ENCODE data around the gene CNTD1. TPM values are rescaled to one million over a fixed set of nuclear protein-coding genes. Genes with fewer than 3 reads are reported as not detected.
"Not testable (repeated sequence)": the region's sequence is repeated elsewhere in the genome, so short reads cannot be mapped to it uniquely, and the experiment has no call there.

CNTD1 gene
- total RNA-seq, 1 donor from 2014 or later, result not detected

- no peaks in the 10 kb centered on the region for H3K36me3 ChIP-seq
- peak overlapping the region; percentile 56 for H3K4me3 ChIP-seq
- no peak for TF ChIP-seq CTCF (IDR thresholded peaks at IDR 0.05; ENCODE audit: borderline replicate concordance)
- peaks cover 13% of the 10 kb centered on the region for H3K27me3 ChIP-seq (ENCODE audit: low read depth)
- intact Hi-C loops (cut with micrococcal nuclease), result no loop called here
- peak overlapping the region; percentile 52 for H3K27ac ChIP-seq (replicated peaks)
- peaks cover 16% of the 10 kb centered on the region for H3K4me1 ChIP-seq
- no peak for DNase-seq
- no peaks in the 10 kb centered on the region for H3K9me3 ChIP-seq (replicated peaks)
These were observed 53.7 kb downstream of the CNTD1 start for GRCh38 chr17:42852351-42852750.

GRCh38 chr17:42853004-42853403 lies 54.3 kb downstream of the CNTD1 start:
- intact Hi-C loops (cut with micrococcal nuclease), result no loop called here
- H3K4me1 ChIP-seq, result peaks cover 14% of the 10 kb centered on the region
- DNase-seq, result no peak
- H3K9me3 ChIP-seq (replicated peaks), result no peaks in the 10 kb centered on the region
- peak overlapping the region; percentile 52 for H3K27ac ChIP-seq (replicated peaks)
- no peaks in the 10 kb centered on the region for H3K36me3 ChIP-seq
- H3K27me3 ChIP-seq (ENCODE audit: low read depth), result peaks cover 13% of the 10 kb centered on the region
- H3K4me3 ChIP-seq, result peak overlapping the region; percentile 56
- no peak for TF ChIP-seq CTCF (IDR thresholded peaks at IDR 0.05; ENCODE audit: borderline replicate concordance)

GRCh38 chr17:42853597-42853967 lies 54.9 kb downstream of the CNTD1 start:
- intact Hi-C loops (cut with micrococcal nuclease), result no loop called here
- TF ChIP-seq CTCF (IDR thresholded peaks at IDR 0.05; ENCODE audit: borderline replicate concordance), result no peak
- peaks cover 14% of the 10 kb centered on the region for H3K4me1 ChIP-seq
- no peaks in the 10 kb centered on the region for H3K9me3 ChIP-seq (replicated peaks)
- peak overlapping the region; percentile 52 for H3K27ac ChIP-seq (replicated peaks)
- peaks cover 13% of the 10 kb centered on the region for H3K27me3 ChIP-seq (ENCODE audit: low read depth)
- H3K36me3 ChIP-seq, result no peaks in the 10 kb centered on the region
- no peak for DNase-seq
- peak overlapping the region; percentile 56 for H3K4me3 ChIP-seq

GRCh38 chr17:42853968-42854790 lies 55.5 kb downstream of the CNTD1 start:
- peaks cover 14% of the 10 kb centered on the region for H3K4me1 ChIP-seq
- DNase-seq, result no peak
- peaks cover 13% of the 10 kb centered on the region for H3K27me3 ChIP-seq (ENCODE audit: low read depth)
- no peak for TF ChIP-seq CTCF (IDR thresholded peaks at IDR 0.05; ENCODE audit: borderline replicate concordance)
- no peaks in the 10 kb centered on the region for H3K36me3 ChIP-seq
- no peaks in the 10 kb centered on the region for H3K9me3 ChIP-seq (replicated peaks)
- H3K4me3 ChIP-seq, result peak overlapping the region; percentile 56
- H3K27ac ChIP-seq (replicated peaks), result peak overlapping the region; percentile 52
- intact Hi-C loops (cut with micrococcal nuclease), result no loop called here

GRCh38 chr17:42855048-42855596 lies 56.5 kb downstream of the CNTD1 start:
- no peak overlapping the region for H3K27ac ChIP-seq (replicated peaks)
- H3K27me3 ChIP-seq (ENCODE audit: low read depth), result peaks cover 13% of the 10 kb centered on the region
- DNase-seq, result no peak
- no peak for TF ChIP-seq CTCF (IDR thresholded peaks at IDR 0.05; ENCODE audit: borderline replicate concordance)
- H3K4me3 ChIP-seq, result no peak overlapping the region
- no peaks in the 10 kb centered on the region for H3K9me3 ChIP-seq (replicated peaks)
- intact Hi-C loops (cut with micrococcal nuclease), result no loop called here
- H3K36me3 ChIP-seq, result no peaks in the 10 kb centered on the region
- peaks cover 8% of the 10 kb centered on the region for H3K4me1 ChIP-seq

- H3K36me3 ChIP-seq; H3K4me1 ChIP-seq; intact Hi-C loops (cut with micrococcal nuclease); H3K27ac ChIP-seq (replicated peaks); H3K4me3 ChIP-seq; H3K9me3 ChIP-seq (replicated peaks); DNase-seq: not testable (repeated sequence)
- peaks cover 13% of the 10 kb centered on the region for H3K27me3 ChIP-seq (ENCODE audit: low read depth)
These were observed 57.4 kb downstream of the CNTD1 start for GRCh38 chr17:42856093-42856492.

GRCh38 chr17:42856516-42856915 lies 57.9 kb downstream of the CNTD1 start:
- H3K27me3 ChIP-seq (ENCODE audit: low read depth), result peaks cover 13% of the 10 kb centered on the region
- H3K9me3 ChIP-seq (replicated peaks); H3K4me3 ChIP-seq; H3K27ac ChIP-seq (replicated peaks); DNase-seq; H3K36me3 ChIP-seq; intact Hi-C loops (cut with micrococcal nuclease); H3K4me1 ChIP-seq: not testable (repeated sequence)

Measured in left ventricle myocardium inferior (tissue), 1 donor.